CD4-positive, alpha-beta T cell (primary cell): ENCODE measurements around the gene TMEM63C. TPM values are rescaled to one million over a fixed set of nuclear protein-coding genes. Genes with fewer than 3 reads are reported as not detected.

Experiments used
- ATAC-seq: fragments of 200-7000 bp; cut with Tn5 transposase; one replicate; pipeline ENCODE4 v1.10.0; 2022; ENCODE audit warnings: mild to moderate bottlenecking; ENCODE audit not compliant: poor library complexity
- CTCF ChIA-PET: fragments of 350-600 bp; sonication (Branson Sonifier 250); formaldehyde crosslinking; loops from one replicate; lab custom pipeline; 2021; ENCODE audit warnings: antibody characterized with exemption, inconsistent platforms; lab: Charles Lee
- POLR2A ChIA-PET: fragments of 350-600 bp; sonication (Branson Sonifier 250); formaldehyde crosslinking; loops from one replicate; lab custom pipeline; 2021; ENCODE audit warnings: antibody characterized with exemption, inconsistent platforms; lab: Charles Lee
- DNase-seq, 14 experiments: peaks; one replicate each; pipeline ENCODE4 v3.0.0-alpha.2; 2013 to 2020; ENCODE audit warnings: mixed read lengths in 2 of 14
- H3K27ac ChIP-seq, 2 donors: one replicate each; pipeline versions ENCODE4 v1.5.1 to v1.7.0; 2013; ENCODE audit warnings: low read length in 2 of 2, low read depth in 1 of 2, mild to moderate bottlenecking in 1 of 2
- H3K27me3 ChIP-seq, 2 experiments: 1 replicate in 1 of 2; 2 replicates in 1 of 2; pipeline versions ENCODE4 v1.6.1 to v1.7.0; 2013; ENCODE audit warnings: low read length in 2 of 2, control low read depth in 1 of 2, mild to moderate bottlenecking in 1 of 2, moderate library complexity in 1 of 2; ENCODE audit not compliant: insufficient read depth in 2 of 2, control insufficient read depth in 1 of 2
- H3K36me3 ChIP-seq: one replicate; pipeline ENCODE4 v1.6.1; 2013; ENCODE audit warnings: low read length, control low read depth; ENCODE audit not compliant: insufficient read depth
- H3K4me1 ChIP-seq: one replicate; pipeline ENCODE4 v1.6.1; 2013; ENCODE audit warnings: low read length, control low read depth; ENCODE audit not compliant: insufficient read depth
- H3K4me3 ChIP-seq: one replicate; pipeline ENCODE4 v1.5.1; 2013; ENCODE audit warnings: mild to moderate bottlenecking, low read length, moderate library complexity
- H3K9me3 ChIP-seq, 2 experiments: 1 replicate in 1 of 2; 2 replicates in 1 of 2; pipeline versions ENCODE4 v1.6.1 to v1.7.0; 2013; ENCODE audit warnings: low read length in 2 of 2, mild to moderate bottlenecking in 2 of 2, control low read depth in 1 of 2, moderate library complexity in 1 of 2; ENCODE audit not compliant: control insufficient read depth in 1 of 2, insufficient read depth in 1 of 2
- H3K27ac Mint-ChIP-seq: one replicate; pipeline ENCODE4 v1.8.0; 2020; ENCODE audit warnings: mixed read lengths
- H3K27me3 Mint-ChIP-seq: one replicate; pipeline ENCODE4 v1.8.0; 2021; ENCODE audit warnings: mixed read lengths
- H3K36me3 Mint-ChIP-seq: one replicate; pipeline ENCODE4 v1.8.0; 2021; ENCODE audit warnings: low read depth, mixed read lengths
- H3K4me1 Mint-ChIP-seq: one replicate; pipeline ENCODE4 v1.8.0; 2021; ENCODE audit warnings: low read depth, mixed read lengths
- H3K4me3 Mint-ChIP-seq: one replicate; pipeline ENCODE4 v1.8.0; 2020; ENCODE audit warnings: mild to moderate bottlenecking, mixed read lengths
- H3K9me3 Mint-ChIP-seq: one replicate; pipeline ENCODE4 v1.8.0; 2020; ENCODE audit warnings: mixed read lengths
- intact Hi-C, 2 experiments: fragments of 100-400 bp; cut with DNase I in 1 of 2; cut with micrococcal nuclease in 1 of 2; formaldehyde crosslinking; loops; one replicate each; pipeline versions ENCODE4 v1.15.1 to v1.9.0; 2023 to 2025; cut with DNase I, micrococcal nuclease
- total RNA-seq, 174 experiments: library from RNA in 2 of 174; stranded (reverse) in 2 of 174; gene quantifications; one replicate each; pipeline ENCODE4 v1.2.3 and lab custom pipeline; 2021 to 2026
- TF ChIP-seq, protein P1 (sequence below): fragments of 200-600 bp; IDR thresholded peaks from one replicate; pipeline ENCODE4 v1.8.0; 2022; ENCODE audit warnings: antibody characterized with exemption, mild to moderate bottlenecking

TMEM63C gene
- total RNA-seq, 2 experiments from 2014 or later = 0.58 to 0.89 TPM

DNA sequence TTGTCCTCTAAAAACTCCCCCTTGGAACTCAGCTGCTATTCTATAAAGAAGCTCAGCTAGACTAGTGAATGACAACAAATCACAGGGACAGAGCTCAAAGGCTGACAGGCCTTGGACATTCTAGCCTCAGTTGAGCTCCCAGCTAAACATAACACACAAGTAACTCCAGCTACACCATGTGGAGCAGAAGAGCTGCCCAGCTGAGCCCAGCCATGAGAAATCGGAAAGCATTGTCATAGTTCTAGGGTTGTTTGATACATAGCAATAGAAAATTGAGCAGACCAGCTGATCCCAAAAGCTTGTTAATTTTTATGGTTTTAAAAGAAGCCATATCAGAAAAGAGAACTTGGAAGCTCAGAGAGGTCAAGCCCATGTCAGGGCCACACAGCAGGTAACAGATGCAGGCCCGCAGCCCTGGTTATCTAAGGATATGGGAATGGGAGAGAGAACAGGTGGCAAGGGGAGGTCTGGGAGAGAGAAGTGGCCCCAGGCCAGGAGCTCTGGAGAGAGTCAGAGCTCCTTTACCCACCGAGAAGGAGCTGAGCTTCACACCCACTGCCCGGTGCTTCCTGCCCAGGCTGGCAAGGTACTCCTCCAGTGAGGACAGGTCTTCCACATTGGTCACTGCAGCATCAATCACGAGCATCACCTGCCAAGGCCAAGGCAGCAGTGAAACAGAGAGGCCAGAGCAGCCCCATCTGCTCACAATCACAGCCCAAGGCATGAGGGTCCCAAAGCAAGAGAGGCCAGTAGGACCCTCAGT lies 86.5 kb downstream of the TMEM63C start:
- H3K4me1 Mint-ChIP-seq = no peaks in the 10 kb centered on the region
- DNase-seq (no peak), ATAC-seq (no peak)
- no peak overlapping the region for H3K27ac Mint-ChIP-seq
- Histone ChIP-seq H3K27me3 (peaks cover 22 to 36% of the 10 kb centered on the region in 2 experiments), H3K4me3 (no peak overlapping the region), H3K4me1 (no peaks in the 10 kb centered on the region), H3K9me3 (peaks cover 0 to 4% of the 10 kb centered on the region in 2 experiments), H3K27ac (no peak overlapping the region), H3K36me3 (no peaks in the 10 kb centered on the region)
- intact Hi-C loops = no loop called here
- no peaks in the 10 kb centered on the region for H3K36me3 Mint-ChIP-seq
- H3K27me3 Mint-ChIP-seq = peaks cover 40% of the 10 kb centered on the region
- ChIA-PET POLR2A (no interaction called here), CTCF (no interaction called here)
- H3K9me3 Mint-ChIP-seq = no peaks in the 10 kb centered on the region
- TF ChIP-seq, protein P1, sequence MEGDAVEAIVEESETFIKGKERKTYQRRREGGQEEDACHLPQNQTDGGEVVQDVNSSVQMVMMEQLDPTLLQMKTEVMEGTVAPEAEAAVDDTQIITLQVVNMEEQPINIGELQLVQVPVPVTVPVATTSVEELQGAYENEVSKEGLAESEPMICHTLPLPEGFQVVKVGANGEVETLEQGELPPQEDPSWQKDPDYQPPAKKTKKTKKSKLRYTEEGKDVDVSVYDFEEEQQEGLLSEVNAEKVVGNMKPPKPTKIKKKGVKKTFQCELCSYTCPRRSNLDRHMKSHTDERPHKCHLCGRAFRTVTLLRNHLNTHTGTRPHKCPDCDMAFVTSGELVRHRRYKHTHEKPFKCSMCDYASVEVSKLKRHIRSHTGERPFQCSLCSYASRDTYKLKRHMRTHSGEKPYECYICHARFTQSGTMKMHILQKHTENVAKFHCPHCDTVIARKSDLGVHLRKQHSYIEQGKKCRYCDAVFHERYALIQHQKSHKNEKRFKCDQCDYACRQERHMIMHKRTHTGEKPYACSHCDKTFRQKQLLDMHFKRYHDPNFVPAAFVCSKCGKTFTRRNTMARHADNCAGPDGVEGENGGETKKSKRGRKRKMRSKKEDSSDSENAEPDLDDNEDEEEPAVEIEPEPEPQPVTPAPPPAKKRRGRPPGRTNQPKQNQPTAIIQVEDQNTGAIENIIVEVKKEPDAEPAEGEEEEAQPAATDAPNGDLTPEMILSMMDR = no peak
- H3K4me3 Mint-ChIP-seq = no peak overlapping the region

DNA sequence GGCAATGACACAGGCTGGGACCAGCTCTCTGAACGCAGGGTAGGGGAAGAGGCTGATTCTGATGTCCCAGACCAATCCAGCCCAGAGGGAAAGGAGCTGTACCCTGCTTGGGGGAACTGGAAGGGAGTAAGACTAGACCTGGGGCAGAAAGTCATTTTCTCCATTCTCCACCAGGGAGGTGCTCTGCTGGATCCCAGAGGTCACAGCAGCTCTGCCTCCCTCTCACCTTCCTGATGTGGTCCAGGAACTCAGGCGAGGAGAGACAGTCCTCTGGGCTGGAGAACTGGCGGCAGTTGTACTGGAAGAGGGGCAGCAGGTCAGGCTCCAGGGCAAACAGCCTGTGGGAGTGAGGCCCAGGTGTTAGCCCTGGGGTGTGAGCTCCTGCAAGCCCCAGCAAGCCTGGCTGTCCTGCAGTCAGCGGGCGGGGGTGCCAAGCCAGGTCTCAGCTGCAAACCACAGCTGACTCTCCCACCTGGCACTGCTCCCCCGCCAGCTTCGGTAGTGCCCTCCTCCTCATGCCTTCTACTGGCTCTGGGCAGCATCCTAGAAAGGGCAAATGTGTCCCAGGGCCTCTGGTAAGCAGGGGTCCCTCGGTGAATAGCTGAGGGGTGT lies 87.5 kb downstream of the TMEM63C start:
- ChIA-PET POLR2A (no interaction called here), CTCF (no interaction called here)
- H3K4me1 Mint-ChIP-seq = no peaks in the 10 kb centered on the region
- intact Hi-C loops = no loop called here
- peaks cover 38% of the 10 kb centered on the region for H3K27me3 Mint-ChIP-seq
- DNase-seq (no peak), ATAC-seq (no peak)
- H3K9me3 ChIP-seq = peaks cover 0 to 4% of the 10 kb centered on the region in 2 experiments
- no peak overlapping the region for H3K27ac Mint-ChIP-seq
- H3K9me3 Mint-ChIP-seq = no peaks in the 10 kb centered on the region
- no peaks in the 10 kb centered on the region for H3K36me3 Mint-ChIP-seq
- H3K4me1 ChIP-seq = no peaks in the 10 kb centered on the region
- H3K4me3 ChIP-seq = no peak overlapping the region
- no peak overlapping the region for H3K4me3 Mint-ChIP-seq
- H3K27ac ChIP-seq = no peak overlapping the region
- TF ChIP-seq, protein P1 = no peak
- peaks cover 22 to 36% of the 10 kb centered on the region in 2 experiments for H3K27me3 ChIP-seq
- no peaks in the 10 kb centered on the region for H3K36me3 ChIP-seq

DNA sequence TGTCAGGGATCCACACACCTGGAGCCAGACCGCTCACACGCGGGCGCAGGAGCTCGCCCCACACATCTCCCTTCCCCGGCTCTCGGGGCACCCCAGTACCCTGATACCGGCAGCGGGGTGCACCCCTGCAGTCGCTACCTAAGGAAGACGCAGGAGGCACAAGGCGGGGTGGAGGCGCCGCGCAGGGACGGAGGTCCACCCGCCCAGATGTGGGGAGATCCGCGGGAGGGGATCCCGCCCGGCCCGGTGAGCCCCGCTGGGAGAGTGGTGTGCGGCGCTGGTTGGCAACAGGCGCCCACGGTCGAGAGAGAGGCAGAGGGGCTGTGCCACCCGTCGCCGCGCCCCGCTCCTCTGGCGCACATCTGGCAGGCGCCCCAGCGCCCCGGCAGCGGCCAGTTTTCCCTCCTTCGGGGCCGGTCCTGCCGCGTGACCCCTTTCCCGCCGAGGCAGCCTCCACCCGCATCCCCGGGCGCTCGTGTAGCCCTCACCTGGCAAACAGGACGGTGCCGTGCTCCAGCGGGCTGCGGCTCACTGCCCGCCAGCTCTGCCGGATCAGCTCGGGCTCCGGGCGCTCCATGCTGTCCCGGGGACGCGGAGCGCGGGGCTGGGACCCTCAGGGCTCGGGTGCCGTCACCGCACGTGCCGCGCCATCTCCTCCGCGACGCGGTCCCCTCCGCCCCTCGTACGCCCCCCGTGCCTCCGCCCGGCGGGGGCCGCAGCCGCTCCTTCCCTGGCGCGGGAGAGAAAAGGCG lies 88.9 kb downstream of the TMEM63C start:
- DNase-seq (no peak), ATAC-seq (no peak)
- H3K4me1 Mint-ChIP-seq = no peaks in the 10 kb centered on the region
- Histone ChIP-seq H3K4me3 (no peak overlapping the region), H3K9me3 (peaks cover 0 to 4% of the 10 kb centered on the region in 2 experiments), H3K4me1 (no peaks in the 10 kb centered on the region), H3K27me3 (peaks cover 22 to 36% of the 10 kb centered on the region in 2 experiments), H3K36me3 (no peaks in the 10 kb centered on the region), H3K27ac (no peak overlapping the region)
- intact Hi-C loops = no loop called here
- H3K9me3 Mint-ChIP-seq = no peaks in the 10 kb centered on the region
- ChIA-PET POLR2A (no interaction called here), CTCF (no interaction called here)
- H3K27ac Mint-ChIP-seq = no peak overlapping the region
- TF ChIP-seq, protein P1 = no peak
- H3K4me3 Mint-ChIP-seq = no peak overlapping the region
- H3K27me3 Mint-ChIP-seq = peaks cover 37% of the 10 kb centered on the region
- H3K36me3 Mint-ChIP-seq = no peaks in the 10 kb centered on the region
